ENCODE results near the gene MARVELD3. TPM values are rescaled to one million over a fixed set of nuclear protein-coding genes. Genes with fewer than 3 reads are reported as not detected.
"Not testable (repeated sequence)": the region's sequence is repeated elsewhere in the genome, so short reads cannot be mapped to it uniquely, and the experiment has no call there.

The MARVELD3 gene
- total RNA-seq, 1 donor from 2014 or later = not detected

DNA sequence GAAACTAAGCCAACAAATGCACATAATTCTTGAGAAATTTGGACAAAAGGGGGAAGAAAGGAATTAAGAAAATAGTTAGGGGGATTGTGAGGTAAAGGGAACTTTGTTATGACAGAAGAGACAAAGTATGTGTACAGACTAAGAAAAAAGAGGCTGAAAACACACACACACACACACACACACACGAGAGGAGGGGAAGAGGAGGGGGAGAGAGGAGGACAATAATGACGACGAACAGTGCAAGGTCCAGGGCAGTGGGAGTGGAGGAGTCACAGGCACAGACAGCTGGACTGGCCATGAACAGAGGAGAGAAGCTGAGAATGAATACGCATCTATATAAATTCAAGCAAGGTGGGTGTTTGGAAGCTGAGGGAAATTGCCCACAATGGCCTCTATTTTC is 44.6 kb downstream of the MARVELD3 start:
- no peak for DNase-seq (ENCODE audit: low read depth)

- DNase-seq (ENCODE audit: low read depth) = no peak
These were observed 45.2 kb downstream of the MARVELD3 start for GRCh38 chr16:71671165-71671564.

DNA sequence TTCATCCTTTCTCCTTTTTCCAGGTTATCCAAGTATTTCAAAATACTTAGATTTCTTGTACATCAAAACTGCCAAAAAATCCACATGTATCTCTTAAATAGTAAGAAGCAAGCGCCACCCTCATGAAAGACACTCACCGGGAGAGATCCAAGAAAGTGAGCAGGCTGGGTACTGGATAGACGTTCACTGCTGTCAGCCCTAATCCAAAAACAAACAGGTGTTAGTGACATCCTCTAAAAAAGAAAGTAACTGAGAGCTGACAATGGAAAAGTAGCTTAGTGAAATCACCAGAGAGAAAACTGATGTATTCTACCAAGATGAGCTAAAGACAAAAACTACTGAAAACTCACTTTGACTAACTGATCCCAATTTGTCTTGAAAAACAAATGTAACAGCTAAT is 46.1 kb downstream of the MARVELD3 start:
- DNase-seq (ENCODE audit: low read depth) = peak; percentile 55

DNA sequence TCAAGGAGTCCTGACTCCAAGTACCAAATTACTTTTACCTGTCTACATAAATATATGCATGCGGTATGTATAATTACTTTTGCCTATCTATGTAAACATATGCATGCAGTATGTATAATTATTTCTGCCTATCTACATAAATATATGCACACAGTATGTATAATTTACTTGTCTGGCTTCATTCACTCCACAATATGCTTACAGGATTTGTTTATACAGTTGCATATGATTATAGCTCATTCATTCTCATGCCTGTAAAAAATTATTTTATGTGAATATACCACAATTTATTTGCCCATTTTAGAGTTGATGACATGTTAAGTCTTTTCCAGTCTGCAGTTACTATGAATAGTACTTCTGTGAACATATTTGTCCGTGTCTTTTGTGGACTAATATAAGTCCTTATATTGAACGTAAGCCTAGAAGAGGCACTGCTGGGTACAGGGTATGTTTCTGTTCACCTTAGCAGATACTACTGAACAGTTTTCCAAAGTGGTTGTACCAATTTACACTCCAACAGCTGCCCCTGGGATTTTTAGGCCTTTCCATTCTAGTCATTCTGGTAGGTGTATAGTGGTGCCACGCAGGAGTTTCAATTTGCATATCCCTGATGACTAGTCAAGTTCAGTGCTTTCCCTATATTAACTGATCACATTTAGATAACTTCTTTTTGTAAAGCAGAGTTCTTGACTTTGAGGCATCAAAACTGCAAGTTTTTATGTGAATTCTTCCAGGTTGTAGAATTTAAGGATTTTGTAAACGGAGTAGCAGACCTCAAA is 47.0 kb downstream of the MARVELD3 start:
- DNase-seq (ENCODE audit: low read depth) = no peak

DNA sequence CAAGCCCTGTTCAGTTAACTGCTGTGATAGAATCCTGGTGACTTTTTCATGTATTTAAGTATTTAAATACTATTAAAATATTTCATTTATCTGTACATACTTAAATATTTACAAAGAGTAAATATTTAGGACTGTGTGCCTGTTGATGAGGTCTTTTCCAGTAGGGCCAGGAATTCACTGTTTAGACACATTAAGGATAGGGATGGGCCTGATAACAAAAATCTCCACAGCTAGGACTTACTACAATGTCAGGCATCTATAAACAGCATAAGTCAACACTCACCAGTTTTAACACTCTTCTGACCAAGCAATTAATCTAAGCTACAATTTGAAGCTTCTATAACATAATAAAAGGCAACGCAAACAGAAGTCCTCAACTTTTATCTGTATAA is 47.6 kb downstream of the MARVELD3 start:
- no peak for DNase-seq (ENCODE audit: low read depth)

- no peak for DNase-seq (ENCODE audit: low read depth)
These were observed 48.2 kb downstream of the MARVELD3 start for GRCh38 chr16:71674229-71674628.

DNA sequence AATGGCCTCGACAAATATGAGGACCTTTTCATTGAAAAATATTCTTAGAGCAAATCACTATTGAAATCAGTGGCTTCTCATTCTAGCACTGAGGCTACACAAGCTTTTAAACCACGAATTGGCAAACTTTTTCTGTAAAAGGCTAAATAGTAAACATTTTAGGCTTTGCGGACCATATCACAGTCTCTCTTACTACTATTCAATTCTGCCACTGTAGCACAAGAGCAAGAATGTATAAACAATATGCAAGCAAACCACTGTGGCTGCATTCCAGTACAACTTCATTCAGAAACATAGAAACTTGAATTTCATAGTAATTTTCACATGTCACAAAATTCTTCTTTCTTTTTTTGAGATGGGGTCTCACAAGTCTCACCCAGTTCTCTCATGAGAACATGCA is 49.4 kb downstream of the MARVELD3 start:
- no peak for DNase-seq (ENCODE audit: low read depth)

DNA sequence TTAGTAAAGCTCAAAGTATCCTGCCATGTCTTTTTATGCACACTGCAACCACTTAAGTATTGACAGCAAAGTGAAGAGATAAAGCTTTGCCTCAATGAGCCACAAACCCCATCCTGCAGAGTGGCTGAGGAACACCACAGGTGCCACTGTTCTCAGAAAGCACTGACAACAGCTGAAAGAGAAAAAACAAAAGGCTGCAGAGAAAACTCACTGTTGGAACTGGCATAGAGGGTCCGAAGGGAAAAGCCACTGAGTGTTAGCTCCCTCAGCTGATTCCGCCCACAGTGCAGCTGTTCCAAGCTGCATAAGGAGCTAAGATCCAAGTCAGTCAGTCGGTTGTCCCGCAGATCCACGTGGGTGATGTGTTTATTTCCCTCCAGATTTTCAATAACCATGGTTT is 50.3 kb downstream of the MARVELD3 start:
- peak; percentile 95 for DNase-seq (ENCODE audit: low read depth)

DNA sequence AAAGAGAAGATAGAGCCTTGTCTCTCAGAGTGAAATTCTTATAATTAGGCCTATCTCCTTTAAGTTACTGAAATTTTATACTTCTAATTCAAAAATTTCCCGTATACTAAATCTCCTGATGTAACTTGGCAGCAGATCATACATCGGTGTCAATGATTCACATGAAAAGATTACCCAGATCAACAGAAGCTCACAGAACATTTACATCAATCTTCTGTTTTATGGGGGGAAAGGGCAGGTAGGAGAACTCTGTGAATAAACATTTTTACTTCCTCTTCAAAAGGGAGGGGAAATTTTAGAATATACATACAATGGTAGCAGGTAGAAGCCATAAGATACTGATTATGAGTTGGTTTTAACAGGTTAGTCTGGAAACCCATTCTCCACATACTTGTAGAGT is 55.4 kb downstream of the MARVELD3 start:
- DNase-seq (ENCODE audit: low read depth) = no peak

GRCh38 chr16:71684280-71684679 is 58.3 kb downstream of the MARVELD3 start:
- DNase-seq (ENCODE audit: low read depth) = not testable (repeated sequence)

Other genes with a start within 250 kb of the MARVELD3 start
- gene TLE7, start 184.1 kb upstream of the MARVELD3 start, total RNA-seq = not detected in 2 replicates
- 8.9 and 9.0 TPM in 2 replicates for gene ZNF23, start 163.9 kb upstream of the MARVELD3 start, total RNA-seq
- gene ZNF19, start 136.9 kb upstream of the MARVELD3 start, total RNA-seq = 2.2 and 3.8 TPM in 2 replicates
- not detected in 2 replicates for gene CHST4, start 99.8 kb upstream of the MARVELD3 start, total RNA-seq
- not detected in 2 replicates for gene TAT, start 49.1 kb upstream of the MARVELD3 start, total RNA-seq
- gene PHLPP2, start 98.5 kb downstream of the MARVELD3 start, total RNA-seq = 6.9 and 9.1 TPM in 2 replicates
- gene AP1G1, start 182.7 kb downstream of the MARVELD3 start, total RNA-seq = 56.2 and 60.6 TPM in 2 replicates
- gene ATXN1L, start 219.8 kb downstream of the MARVELD3 start, total RNA-seq = 10.6 and 10.7 TPM in 2 replicates

Measured in myocyte (in vitro differentiated cells).